GM19455 (cell line): ENCODE results near the gene P2RX7.

Experiments used
- ATAC-seq: cut with Tn5 transposase; IDR thresholded peaks from one replicate; pipeline ENCODE4 v1.9.1; 2021; ENCODE audit not compliant: unreplicated experiment

P2RX7 gene

DNA sequence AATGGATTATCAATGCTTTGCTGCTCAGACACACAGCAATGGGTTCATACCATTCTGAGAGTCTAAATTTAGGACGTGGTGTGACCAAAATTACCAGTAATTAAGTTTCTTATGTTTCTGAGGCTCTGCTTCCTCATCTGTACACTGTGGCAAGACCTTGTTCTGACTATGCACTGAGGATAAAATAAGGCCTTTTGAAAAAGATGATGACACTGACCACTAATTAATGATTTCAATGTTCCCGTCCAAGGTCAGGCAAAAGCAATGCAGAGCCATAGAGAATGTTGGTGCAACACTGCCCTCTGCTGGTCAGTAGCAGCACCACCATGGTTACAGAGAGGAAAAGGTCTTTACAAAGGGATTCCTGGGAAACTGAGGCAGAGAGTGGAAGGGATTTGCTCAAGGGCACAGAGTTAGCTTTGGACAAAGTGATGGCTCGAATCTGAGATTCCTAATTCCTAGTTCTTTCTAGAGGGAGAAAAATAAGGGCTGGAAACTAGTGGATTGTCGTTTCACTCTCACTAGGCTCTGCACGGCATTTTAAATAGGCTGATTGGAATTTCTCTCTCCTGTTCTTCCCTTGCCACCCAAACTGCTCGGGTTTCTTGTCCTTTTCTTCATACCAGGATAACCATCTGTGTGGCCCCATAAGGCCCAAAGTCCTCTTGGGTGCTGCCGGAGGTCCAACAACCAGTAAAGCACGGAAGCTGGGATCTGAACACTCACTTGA is 22.3 kb upstream of the P2RX7 start:
- ATAC-seq: no peak

DNA sequence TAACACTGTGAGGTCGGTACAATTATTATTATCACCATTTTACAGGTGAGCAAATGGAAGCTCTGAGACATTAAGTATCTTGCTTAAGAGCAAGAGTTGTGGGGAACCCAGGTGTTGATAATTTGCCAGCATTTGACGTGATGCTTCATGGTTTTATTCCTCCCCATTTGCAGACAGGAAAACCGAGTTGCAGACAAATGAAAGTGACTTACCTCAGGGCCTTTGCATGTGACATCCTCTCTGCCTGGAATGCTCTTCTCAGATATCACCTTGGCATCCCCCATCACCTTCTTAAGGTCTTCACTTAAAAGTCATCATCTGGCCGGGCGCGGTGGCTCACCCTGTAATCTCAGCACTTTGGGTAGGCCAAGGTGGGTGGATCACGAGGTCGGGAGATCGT is 21.0 kb upstream of the P2RX7 start:
- no peak for ATAC-seq

DNA sequence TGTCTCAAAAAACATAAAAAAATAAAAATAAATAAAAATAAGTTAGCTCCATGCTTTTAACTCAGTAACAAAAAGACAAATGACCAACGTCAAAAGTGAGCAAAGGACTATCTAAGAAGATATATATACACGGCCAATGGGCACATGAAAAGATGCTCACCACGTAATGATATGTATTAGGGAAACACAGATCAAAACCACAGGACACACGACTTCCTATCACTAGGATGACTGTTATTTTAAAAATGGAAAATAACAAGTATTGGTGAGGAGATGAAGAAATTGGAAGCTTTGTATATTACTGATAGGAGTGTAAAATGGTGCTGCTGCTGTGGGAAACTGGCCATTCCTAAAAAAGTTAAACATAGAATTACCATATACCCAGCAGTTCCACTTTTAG is 20.2 kb upstream of the P2RX7 start:
- no peak for ATAC-seq

DNA sequence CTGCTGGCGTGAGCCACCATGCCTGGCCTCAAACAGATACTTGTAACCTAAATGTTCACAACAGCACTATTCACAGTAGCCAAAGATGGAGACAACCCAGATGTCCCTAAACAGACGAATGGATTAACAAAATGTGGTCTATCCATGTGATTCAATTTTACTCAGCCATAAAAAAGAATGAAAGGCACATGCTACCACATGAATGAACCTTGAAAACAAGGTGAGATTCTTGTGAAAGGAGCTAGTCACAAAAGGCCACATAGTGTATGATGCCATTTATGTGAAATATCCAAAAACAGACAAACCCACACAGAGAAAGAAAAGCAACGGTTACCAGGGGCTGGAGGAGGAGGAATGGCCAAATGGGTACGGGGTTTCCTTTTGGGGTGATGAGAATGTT is 19.6 kb upstream of the P2RX7 start:
- ATAC-seq: no peak

DNA sequence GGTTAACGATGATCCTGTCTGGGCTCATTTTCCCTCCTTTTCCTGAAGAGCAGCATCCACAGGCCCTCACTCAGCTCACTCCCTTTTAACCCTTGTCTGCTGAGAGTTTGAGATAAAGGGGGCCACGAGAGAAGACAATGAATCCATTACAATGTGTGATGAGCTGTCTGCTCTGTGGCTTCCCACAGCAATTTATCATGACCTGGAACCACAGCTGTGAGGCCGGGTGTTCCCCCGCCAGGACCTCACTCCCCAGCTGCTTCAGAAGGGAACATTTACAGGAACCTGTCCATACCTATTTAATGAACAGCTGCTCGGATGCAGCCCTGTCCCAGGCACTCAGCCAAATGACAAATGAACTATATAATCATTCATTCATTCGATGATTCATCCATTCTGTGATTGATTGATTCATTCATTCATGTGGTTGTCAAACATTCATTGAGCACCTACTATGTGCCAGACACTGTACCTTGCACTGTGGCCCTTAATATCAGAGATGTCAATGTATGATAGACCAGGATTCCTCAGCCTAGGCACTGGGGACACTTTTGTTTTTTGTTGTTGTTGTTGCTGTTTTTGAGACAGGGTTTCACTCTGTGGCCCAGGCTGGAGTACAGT is 18.5 kb upstream of the P2RX7 start:
- ATAC-seq: no peak

DNA sequence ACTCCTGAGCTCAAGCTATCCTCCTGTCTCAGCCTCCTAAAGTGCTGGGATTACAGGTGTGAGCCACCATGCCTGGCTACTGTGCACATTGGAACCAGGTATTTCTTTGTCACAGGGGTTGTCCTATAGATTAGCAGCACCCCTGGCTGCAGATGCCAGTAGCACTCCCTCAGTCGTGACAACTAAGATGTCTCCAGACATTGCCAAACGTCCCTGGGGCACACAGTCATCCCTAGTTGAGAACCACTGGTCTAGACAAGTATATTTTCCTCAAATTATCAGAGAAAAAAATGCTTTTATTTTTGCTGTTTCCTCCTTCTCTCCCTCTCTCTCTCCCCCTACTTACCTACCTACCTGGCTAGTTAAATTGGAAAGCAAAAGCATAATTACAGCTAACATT is 17.9 kb upstream of the P2RX7 start:
- ATAC-seq: no peak

DNA sequence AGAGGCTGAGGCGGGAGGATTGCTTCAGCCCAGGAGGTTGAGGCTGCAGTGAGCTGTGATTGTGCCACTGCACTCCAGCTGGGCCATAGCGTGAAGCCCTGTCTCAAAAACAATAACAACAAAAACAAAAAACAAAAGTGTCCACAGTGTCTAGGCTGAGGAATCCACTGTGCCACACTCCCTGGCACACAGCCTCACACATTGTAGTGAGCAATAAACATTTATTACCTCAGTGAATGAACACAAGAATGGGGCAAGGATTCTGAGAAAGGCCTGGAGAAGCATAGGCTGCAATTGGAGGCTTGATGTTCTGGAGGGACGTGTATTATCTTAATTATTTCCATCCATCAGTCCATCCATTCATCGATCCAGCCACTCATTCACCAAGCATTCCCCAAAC is 17.1 kb upstream of the P2RX7 start:
- ATAC-seq: no peak

DNA sequence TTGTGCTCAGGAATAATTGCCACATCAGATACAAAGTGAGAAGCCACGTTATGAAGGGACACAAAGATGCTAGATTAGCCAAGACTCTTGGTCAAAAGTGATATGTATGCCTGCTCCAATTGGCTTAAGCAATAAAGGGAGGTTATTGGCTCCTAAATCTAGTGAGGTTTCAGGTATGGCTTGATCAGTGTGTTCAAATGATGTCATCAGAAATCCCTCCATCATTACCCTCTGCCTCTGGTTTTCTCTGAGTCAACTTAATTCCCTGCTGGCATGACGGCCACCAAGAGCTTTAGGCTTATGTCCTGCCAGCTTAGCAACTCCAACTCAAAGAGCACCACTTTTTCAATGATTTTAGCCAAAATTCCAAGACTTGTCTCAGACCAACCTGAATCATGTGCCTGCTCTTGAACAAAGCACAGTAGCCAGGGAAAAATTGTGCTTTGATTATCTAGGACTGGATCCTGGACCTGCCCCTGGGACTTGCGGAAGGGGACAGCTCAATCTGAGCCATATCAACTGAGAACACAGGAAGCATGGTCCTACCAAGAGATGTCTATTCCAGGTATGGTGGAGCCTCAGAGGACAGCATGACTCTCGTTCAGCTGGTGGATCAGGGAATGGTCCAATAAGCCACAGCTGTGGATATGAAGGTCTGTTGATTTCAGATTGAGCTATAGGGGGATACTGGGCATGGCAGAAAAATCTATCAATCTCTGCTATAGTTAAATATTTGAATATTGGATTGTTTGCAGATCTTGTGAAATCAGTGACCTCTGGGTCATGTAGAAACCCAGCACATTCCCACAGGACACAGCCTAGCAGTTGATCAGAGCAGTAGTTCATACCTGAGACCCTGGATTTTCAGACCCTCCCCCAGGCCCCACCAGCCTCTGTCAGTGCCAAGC is 16.1 kb upstream of the P2RX7 start:
- ATAC-seq: no peak

DNA sequence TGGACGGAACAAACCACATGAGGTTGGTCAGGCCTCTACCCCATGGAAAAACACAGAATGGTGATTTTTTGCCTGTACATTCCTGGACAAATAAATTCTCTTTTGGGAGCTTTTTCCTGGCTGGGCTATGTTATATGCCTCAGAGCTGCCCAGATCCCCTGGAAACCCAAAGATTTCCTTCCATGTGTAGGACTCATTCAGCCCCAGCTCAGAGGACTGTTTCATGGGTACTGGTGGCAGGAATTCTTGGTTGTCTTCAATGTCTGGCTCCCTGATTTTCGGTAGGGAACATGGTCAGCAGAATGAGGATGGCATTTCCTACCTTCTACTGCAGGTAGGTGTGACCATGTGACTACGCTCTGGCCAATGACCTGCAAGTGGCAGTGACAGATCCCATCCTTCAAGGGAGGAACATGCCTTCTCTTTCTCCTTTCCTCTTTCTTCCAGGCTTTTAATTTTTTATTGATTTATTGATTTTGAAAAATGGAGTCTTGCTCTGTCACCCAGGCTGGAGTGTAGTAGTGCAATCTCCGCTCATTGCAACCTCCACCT is 15.4 kb upstream of the P2RX7 start:
- ATAC-seq: no peak

DNA sequence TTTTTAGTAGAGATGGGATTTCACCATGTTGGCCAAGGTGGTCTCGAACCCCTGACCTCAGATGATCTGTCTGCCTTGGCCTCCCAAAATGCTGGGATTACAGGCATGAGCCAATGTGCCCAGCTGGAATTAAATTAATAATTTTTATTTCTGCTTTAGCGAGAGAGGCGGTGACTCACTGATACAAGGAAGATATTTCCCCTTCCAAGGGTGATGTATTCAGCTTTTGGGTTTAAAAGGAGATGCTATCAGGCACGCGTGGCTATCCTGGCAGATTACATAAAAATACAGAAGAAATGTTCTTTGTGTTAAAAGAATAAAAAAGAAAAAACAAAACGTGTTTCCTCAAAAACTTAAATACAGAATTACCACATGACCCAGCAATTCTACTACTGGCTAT is 12.4 kb upstream of the P2RX7 start:
- ATAC-seq: no peak

DNA sequence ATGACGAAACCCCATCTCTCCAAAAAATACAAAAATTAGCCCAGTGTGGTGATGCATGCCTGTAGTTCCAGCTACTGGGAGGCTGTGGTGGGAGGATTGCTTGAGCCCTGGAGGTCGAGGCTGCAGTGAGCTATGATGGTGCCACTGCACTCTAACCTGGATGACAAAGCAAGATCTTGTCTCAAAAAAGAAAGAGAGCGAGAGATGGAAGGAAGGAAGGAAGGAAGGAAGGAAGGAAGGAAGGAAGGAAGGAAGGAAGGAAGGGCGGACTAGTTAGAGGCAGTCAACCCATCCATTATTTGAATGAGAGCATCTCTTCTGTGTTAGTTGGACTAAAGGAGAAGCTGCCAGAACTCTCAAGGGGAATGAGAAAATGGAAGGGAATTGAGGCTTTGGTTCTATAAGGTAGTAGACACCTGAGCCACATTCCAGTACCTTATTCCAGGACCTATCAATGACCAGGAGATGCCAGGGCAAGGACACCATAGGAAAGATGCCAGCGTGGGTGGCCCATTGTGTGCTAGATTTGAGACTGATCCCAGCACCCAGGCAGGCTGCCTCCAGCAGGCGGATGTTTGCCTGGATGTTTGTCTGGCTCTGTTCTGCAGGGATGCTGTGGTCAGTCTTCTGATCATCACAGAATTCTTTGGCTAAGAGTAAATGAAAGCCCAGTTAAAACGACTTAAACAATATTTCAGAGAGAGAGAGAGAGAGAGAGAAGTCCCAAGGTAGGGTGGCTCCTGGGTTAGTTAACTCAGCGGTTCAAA is 11.5 kb upstream of the P2RX7 start:
- no peak for ATAC-seq

DNA sequence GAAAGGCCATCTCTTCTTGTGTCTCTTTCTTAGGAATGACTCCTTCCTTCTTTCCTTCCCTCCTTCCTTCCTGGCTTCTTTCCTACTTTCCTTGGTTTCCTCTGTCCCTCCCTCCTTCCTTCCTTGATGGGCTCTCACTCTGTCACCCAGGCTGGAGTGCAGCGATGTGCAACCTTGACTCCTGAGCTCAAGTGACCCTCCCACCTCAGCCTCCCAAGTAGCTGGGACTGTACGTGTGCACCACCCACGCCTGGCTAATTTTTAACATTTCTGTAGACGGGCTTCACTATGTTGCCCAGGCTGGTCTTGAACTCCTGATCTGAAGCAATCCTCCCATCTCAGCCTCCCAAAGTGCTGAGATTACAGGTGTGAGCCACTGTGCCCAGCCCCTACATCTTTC is 10.9 kb upstream of the P2RX7 start:
- ATAC-seq: no peak

DNA sequence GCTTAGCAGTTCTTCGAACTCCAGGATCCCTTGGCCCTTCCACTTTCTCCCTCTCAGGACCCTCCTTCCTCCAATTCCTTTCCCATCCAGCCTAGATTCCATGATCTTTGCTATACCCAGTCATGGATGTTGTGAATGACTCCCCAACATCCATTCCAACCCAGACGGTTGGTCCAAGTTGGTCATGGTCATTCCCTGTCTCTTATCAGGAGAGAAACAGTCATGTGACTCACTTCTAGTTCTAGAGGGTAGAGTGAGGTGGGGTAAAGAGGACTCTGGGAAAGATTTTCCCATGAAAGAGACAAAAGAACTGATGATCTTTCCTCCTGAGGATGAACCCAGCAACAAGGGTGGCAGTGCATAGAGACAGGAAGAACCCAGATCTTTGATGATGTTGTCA is 9.2 kb upstream of the P2RX7 start:
- ATAC-seq: no peak

DNA sequence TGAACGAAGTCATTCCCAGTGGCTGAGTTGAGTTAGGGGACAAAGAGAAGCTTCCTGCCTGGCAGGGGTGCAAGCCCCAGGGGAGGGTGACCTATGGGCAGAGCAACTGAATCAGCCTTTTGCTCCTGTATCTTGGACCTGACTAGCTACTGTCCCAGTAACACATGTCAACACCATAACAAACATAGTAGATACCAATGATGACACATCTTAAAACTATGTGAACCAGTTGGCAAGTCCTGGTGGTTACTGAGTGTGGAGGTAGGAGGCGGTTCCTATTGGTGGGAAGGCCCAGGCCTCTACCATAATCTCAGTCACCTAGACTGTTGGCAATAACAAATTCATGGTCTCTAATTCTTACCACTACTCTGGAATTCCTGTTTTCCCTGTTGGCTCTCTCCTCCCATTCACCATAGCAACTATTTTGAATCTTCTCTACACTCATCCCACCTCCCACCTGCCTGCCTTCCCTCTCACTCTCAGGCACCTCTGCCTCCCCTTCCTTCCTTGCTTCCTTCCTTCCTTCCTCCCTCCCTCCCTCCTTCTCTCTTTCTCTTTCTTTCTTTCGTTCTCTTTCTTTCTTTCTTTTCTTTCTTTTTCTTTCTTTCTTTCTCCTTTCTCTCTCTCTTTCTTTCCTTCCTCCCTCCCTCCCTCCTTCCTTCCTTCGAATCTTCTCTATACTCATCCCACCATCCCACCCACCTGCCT is 8.1 kb upstream of the P2RX7 start:
- no peak for ATAC-seq

DNA sequence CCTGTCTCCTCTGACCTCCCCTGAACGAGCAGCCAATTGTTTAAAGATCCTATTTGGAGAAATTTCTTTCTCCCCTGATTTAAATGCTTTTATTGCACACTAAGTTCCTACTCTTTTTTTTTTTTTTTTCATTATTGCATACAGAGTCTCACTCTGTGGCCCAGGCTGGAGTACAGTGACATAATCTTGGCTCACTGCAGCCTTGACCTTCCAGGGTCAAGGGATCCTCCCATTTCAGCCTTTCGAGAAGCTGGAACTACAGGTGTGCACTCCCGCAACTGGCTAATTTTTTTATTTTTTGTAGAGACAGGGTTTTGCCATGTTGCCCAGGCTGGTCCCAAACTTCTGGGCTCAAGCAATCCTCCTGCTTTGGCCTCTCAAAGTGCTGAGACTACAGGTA is 5.2 kb upstream of the P2RX7 start:
- ATAC-seq: no peak

DNA sequence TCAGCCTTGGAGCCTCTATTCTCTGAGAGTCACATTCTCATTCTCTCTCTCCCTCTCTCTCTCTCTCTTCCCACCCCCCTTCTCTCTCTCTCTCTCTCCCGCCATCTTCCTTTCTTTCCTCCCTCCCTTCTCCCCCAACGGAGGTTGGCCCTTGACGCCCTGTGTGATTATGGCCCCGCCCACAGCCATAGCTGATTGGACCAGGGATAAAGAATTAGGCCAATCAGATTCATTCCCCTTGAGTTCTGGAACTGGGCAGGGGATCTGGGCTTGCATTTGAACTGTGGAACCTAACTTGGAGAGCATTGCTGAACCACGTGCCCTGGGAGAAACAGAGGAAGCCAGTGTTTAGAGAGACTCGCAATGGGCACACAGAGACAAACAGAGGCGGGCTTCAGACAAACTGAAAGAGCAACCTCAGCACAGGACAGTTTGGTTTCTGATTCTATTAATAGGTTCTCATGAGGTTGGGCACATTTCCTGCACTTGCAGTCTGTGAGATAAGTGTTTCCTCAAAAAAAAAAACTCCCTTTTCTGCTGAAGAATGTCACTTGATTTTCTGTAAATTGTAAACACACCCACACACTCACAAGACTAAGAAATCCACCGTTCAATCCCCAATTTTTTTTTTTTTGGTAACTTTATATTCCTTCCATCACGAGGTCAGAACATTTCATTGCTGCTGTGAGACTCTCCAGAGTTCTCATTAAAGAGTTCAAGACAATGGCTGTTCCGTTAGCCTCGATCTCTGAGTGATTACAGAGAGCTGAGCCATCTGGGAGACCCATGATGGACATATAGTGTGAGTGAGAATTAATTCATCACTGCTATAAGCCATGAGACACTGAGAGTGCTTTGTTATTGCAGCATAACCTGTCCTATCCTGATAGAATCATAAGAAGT is 3.5 kb upstream of the P2RX7 start:
- peak; percentile 75 for ATAC-seq

DNA sequence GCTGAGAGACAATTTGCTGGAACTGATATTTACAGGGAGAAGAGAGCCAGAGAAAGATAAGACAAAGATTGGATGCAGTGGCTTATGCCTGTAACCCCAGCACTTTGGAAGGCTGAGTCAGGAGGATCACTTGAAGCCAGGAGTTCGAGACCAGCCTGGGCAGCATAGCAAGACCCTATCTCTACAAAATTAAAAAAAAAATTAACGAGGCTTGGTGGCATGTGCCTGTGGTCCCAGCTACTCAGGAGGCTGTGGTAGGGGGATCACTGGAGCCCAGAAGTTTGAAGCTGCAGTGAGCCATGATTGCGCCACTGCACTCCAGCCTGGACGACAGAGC is 2.9 kb upstream of the P2RX7 start:
- ATAC-seq: no peak

DNA sequence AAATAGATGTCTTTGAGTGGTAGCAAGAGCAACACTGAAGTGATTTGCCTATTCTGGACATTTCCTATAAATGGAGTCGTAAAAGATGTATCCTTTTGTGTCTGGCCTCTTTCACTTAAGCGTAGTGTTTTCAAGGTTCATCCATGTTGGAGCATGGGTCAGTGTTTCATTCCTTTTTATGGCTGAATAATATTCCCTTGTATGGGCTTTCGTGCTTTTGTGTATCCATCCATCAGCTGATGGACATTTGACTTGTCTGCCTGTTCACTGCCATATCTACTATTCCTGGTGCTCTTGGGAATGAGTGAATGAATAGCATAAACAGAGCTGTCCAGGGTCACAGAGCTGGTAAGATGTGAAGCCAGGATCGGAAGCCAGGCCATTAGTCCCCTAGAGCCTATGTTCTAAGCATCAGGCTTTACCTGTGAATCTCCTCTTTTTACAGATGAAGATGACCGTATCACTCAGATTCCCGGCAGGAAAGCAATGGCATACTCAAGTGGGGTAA is 1.8 kb upstream of the P2RX7 start:
- no peak for ATAC-seq

DNA sequence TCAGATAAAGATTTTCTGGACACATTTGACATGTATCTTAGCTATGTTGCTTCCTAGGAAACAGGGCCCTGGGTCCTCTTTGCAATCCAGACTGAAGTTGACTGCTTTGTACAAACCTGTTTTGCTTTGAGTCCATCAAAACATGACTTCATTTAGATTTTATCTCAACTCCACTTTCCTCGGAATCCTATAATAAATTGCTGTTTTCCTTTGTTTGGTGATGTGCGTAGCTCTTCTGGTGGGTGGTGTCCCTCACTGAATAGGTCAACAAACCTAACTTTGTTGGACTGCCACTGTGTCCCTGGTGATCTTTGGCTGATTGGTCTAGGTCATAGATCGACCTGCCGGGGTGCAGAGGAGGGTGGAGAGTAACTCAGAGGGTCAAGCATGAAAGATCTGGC is 735 bp upstream of the P2RX7 start:
- ATAC-seq: no peak
